ENCODE measurements around the gene CREB3L1. TPM values are rescaled to one million over a fixed set of nuclear protein-coding genes. Genes with fewer than 3 reads are reported as not detected.

Gene CREB3L1
- total RNA-seq, 1 experiment from 2014 or later: 23.9 TPM

- peak; percentile 62 for DNase-seq (ENCODE audit: low read depth)
Measured at GRCh38 chr11:46272816-46273427, 4.5 kb upstream of the CREB3L1 start.

GRCh38 chr11:46273511-46274205 is 3.8 kb upstream of the CREB3L1 start:
- no peak for DNase-seq (ENCODE audit: low read depth)

- no peak for DNase-seq (ENCODE audit: low read depth)
Measured at GRCh38 chr11:46275964-46276641, 1.4 kb upstream of the CREB3L1 start.

DNA sequence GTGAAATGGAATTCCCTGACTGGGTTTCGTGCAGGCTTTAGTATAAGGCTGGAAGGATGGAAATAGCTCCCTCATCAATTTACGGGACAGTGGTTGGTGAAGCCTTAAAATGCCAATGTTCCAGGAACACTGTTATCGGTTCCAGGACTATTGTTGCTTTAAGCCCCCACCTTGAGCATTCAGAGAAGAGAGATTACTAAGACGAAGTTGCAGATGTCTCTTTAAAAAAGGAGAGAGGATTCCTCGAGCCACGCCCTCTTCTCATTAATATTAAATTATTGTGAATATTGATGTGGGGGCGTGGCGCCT is 195 bp upstream of the CREB3L1 start:
- peak; percentile 65 for DNase-seq (ENCODE audit: low read depth)

GRCh38 chr11:46278387-46279125 is 1.1 kb downstream of the CREB3L1 start:
- peak; percentile 65 for DNase-seq (ENCODE audit: low read depth)

DNA sequence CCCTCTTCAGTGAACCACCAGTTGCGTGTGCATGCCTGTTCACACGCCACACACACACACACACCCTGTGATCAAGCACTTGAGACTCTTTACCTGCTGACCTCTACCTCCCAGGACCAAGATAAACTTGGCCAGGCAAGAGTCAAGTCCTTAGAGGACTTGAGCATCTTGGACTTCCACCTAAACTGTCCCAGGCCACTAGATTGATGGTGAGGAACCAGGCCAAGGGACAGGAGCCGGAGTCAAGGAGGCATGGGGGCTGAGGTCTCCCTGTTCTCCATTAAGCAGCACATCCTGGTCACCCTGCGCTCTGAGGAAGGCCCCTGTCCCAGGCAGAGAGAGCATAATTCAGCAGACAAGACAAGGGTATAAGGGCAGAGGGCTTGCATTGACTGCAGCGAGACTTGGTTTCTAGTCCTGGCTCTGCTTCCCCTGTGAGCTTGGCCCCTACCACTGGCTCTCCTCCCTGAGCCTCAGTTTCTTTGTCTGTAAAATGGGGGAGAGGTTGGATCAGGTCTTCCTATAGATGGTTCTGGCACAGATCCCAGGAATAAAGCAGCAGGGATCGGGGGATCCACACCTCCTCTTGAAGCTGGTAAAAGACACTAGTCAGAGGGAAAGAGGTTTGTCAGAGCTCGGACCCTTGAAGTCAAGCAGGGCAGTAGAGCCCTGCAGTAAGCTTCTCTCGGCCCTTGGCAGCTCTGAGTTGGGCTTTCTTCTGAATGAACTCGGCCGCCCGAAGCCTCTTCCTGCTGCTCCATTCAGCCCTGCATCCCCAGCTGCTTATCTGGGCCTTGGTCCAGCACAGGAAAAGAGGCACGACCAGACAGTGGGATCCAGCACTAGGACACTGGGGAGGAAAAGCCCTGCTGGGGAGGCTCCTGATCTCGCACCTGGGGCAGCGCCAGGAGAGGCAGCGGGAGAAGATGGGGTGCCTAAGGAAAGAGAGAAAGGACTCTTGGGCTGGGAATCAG is 2.0 kb downstream of the CREB3L1 start:
- DNase-seq (ENCODE audit: low read depth): peak; percentile 81

GRCh38 chr11:46280706-46281105 is 3.2 kb downstream of the CREB3L1 start:
- no peak for DNase-seq (ENCODE audit: low read depth)

GRCh38 chr11:46281371-46281831 is 3.9 kb downstream of the CREB3L1 start:
- no peak for DNase-seq (ENCODE audit: low read depth)

DNA sequence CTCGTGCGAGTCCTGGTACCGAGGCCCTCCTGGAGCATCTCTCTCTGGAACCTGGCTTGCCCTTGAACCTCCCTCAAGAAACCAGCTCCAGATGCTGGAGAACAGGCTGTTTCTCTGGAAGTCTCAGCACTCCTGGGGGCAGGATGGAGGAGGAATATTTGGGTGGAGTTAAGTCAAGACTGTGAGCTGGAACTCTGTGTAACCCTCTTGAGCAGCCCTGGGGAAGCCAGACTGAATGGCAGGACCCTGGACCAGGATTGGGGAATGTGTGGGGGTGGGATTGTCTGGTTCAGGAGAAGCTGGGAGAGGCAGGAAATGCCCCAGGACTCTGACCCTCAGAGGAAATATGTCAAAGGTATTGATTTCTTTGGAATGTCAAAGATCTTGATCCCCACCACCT is 7.7 kb downstream of the CREB3L1 start:
- no peak for DNase-seq (ENCODE audit: low read depth)

GRCh38 chr11:46285594-46286033 is 8.2 kb downstream of the CREB3L1 start:
- DNase-seq (ENCODE audit: low read depth): peak; percentile 76

DNA sequence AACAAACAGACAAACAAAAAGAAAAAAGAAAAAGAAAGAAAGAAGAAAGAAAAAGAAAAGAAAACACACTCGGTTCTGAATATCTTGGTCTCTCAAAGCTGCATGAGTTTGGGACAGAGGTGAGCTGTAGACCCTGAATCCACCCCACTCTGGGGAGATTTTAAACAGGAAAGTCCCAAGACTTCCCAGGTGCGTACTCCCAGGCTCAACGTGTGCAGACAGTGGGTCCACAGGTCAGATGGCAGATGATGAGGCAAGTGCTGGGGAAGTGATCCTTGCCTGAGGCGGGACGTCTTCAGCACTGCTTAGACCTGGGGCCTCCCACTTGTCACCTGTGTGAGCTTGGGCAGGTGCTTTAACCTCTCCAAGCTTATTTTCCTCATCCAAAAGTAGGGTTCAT is 9.3 kb downstream of the CREB3L1 start:
- no peak for DNase-seq (ENCODE audit: low read depth)

DNA sequence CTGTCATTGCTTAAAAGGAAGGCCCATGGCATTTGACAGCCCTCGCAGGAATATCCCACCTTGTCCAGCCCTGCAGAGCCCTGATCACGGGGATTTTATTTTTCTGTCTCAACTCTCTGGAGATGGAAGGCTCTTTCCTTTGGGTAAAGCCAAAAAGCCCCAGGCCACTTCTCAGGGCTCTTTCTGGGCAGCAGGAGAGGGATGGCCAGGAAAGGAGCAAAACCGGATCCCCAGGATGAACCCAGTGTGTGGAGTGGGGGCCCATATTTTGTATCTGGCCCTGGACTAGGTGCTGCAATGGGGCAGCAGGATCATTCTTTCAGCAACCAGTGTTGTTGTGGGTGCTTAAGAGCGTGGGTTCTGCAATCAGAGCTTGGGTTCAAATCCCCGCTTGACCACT is 11.0 kb downstream of the CREB3L1 start:
- no peak for DNase-seq (ENCODE audit: low read depth)

- DNase-seq (ENCODE audit: low read depth): no peak
Measured at GRCh38 chr11:46290011-46290410, 12.5 kb downstream of the CREB3L1 start.

GRCh38 chr11:46290598-46291309 is 13.3 kb downstream of the CREB3L1 start:
- DNase-seq (ENCODE audit: low read depth): peak; percentile 92

GRCh38 chr11:46291441-46292150 is 14.1 kb downstream of the CREB3L1 start:
- peak; percentile 90 for DNase-seq (ENCODE audit: low read depth)

- no peak for DNase-seq (ENCODE audit: low read depth)
Measured at GRCh38 chr11:46293066-46293465, 15.6 kb downstream of the CREB3L1 start.

DNA sequence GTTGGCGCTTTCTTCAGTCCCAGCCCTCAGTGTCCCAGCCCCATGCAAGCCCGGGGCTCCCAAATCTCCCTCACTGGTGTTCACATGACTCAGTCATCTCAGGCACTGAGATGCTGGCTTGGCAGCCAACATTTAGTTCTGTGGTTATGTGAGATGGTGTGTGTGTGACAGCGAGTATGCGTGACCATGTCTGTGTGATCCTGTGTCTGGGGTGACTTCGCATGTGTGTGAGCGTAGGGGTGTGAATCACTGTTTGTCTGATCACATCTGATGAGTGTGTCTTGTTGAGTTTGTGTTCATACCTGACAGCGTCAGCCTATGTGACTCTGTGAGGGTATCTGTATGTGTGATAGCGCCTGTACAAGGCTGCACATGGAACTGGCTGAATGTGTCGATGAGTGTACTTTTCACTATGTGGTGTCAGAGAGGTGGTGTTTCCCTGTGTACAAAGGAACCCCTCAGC is 16.2 kb downstream of the CREB3L1 start:
- DNase-seq (ENCODE audit: low read depth): peak; percentile 95

DNA sequence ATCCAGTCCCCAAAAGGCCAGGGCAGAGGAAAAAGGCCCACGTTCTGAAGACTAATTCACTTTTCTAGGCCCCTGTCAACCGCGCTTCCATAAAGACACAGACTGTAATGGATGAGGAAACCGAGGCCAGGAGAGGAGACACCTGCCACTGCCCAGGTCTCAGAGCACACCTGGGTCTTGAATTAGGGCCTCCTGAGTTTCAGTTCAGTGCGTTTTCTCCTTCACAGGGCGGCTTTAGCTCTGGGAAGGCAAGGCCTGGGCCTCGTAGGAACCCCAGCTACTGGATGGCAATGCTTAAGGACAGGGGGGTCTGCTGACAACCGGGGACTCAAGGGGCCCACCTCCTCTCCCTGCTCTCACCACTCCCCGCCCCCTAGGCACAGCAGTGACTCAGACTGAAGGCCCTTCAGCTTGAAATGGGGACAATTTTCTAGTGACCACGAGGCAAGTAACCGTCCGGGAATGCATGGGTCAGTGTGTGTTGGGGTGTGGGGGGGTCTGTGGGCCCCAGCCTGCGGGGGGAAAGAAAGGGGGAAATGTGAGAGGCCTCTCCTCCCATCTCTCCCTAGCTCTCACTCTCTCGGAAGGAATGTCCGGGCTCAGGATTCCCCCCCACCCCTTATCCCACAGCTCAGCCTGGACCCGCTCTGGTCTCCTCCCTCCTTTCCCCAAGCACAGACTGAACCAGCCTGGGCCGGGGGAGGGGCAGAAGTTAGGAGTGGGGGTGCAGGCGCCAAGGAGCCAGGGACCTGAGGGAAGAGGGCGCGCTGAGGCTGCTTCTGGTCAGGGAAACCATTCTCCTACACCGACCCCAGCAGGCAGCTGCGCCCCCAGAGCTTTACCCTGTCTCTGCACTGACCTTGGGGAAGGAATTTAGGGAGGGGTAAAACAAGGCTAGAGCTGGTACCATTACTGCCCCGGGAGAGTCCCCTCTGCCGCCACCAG is 17.2 kb downstream of the CREB3L1 start:
- peak; percentile 94 for DNase-seq (ENCODE audit: low read depth)

Data from LHCN-M2 (cell line).